ENCODE results near the gene HIVEP2. TPM values are rescaled to one million over a fixed set of nuclear protein-coding genes. Genes with fewer than 3 reads are reported as not detected.

HIVEP2 gene
- total and polyA plus RNA-seq, 2 of the 4 experiments (the other 2 are of a cell fraction) = 4.3 to 11.3 TPM

DNA sequence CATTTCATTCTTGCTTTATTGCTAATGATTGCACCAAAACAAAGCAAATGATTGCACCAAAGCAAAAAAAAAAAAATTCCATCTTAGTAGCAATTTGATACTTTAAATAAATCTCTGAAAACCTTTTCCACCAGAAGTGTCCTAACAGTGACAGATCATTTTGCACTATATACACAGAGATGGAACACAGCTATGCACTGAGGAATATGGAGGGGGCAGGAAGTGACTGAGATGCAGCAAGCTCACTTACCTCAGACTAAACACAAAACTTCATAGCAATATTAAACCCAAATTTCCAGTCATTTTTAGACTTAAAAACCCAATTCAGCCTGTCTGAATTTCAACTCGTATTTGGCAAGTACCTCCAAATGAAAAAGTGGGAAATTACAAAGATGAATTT lies 41.2 kb downstream of the HIVEP2 start:
- Histone ChIP-seq H2BK15ac (ENCODE audit: low read depth, low read length) (no peak overlapping the region), H3K27ac (ENCODE audit: insufficient read depth, low read length) (no peak overlapping the region), H3K14ac (replicated peaks; ENCODE audit: low read depth, low read length) (no peak overlapping the region), H3K56ac (ENCODE audit: extremely low read depth, insufficient read depth, low read length) (no peak overlapping the region), H4K8ac (ENCODE audit: low read depth in 2 of 2, low read length in 2 of 2) (no peak overlapping the region), H3K79me1 (ENCODE audit: low read depth in 1 of 2, low read length in 2 of 2) (peaks cover 25 to 45% of the 10 kb centered on the region in 2 experiments), H2AFZ (replicated peaks; ENCODE audit: low read length, poor library complexity) (no peak overlapping the region), H3K36me3 (ENCODE audit: control insufficient read depth, insufficient read depth, low read length) (no peaks in the 10 kb centered on the region), H3K27me3 (ENCODE audit: control insufficient read depth, insufficient read depth, low read length) (no peaks in the 10 kb centered on the region), H2AK5ac (ENCODE audit: low read depth, low read length) (no peak overlapping the region), H2BK5ac (ENCODE audit: low read depth, low read length, poor library complexity, severe bottlenecking) (peak overlapping the region; percentile 80), H2AK9ac (replicated peaks; ENCODE audit: low read depth, low read length, poor library complexity) (no peak overlapping the region), H3K4me1 (ENCODE audit: control insufficient read depth, insufficient read depth, low read length) (peaks cover 16% of the 10 kb centered on the region), H4K5ac (ENCODE audit: low read depth, low read length) (no peak overlapping the region), H4K91ac (ENCODE audit: insufficient read depth, low read depth, low read length) (no peak overlapping the region), H2BK120ac (ENCODE audit: low read depth, low read length) (no peak overlapping the region; the same call in 1 of the 2 replicates), H2BK20ac (ENCODE audit: low read depth, low read length) (no peak overlapping the region), H3K4me3 (ENCODE audit: insufficient read depth, low read depth, low read length) (no peak overlapping the region), H3K18ac (ENCODE audit: low read depth, low read length) (no peak overlapping the region), H3K23ac (ENCODE audit: low read depth, low read length) (no peak overlapping the region), H3K4me2 (ENCODE audit: low read depth, low read length) (peak overlapping the region; percentile 71; the same call in 1 of the 2 replicates), H3K9ac (ENCODE audit: low read depth, low read length) (no peak overlapping the region), H3K4ac (ENCODE audit: low read depth, low read length) (no peak overlapping the region), H4K20me1 (ENCODE audit: insufficient read depth, low read length) (peaks cover 9% of the 10 kb centered on the region; the same call in 1 of the 2 replicates), H3K9me3 (ENCODE audit: control insufficient read depth, insufficient read depth, low read length) (no peaks in the 10 kb centered on the region), H3K9me1 (ENCODE audit: insufficient read depth, low read length) (peaks cover 9% of the 10 kb centered on the region; the same call in 1 of the 2 replicates)
- CTCF ChIA-PET = interaction anchor here (0.6 kb wide), 1 partner anchor 187 kb away, joined by 3 read pairs; no protein-coding TSS in a partner anchor
- WGBS, 2 experiments (ENCODE audit: extremely low coverage in 2 of 2, insufficient read length in 1 of 2) = no CpG with 5 or more reads among the region's 1 CpG
- no peak for ATAC-seq (ENCODE audit: low read depth)
- in situ Hi-C loops (cut with MboI; ENCODE audit: low sequenced_read_pairs) = no loop called here
- dilution Hi-C loops (cut with HindIII; ENCODE audit: low sequenced_read_pairs, unreplicated experiment) = no loop called here
- intact Hi-C loops (cut with micrococcal nuclease) = loop anchor here (1.0 kb wide), 1 partner anchor 23 kb away; no protein-coding TSS in a partner anchor
- peak; percentile 66 for DNase-seq
- BruUV-seq (replicated peaks) = no TSS peak
- TF ChIP-seq, protein P1, sequence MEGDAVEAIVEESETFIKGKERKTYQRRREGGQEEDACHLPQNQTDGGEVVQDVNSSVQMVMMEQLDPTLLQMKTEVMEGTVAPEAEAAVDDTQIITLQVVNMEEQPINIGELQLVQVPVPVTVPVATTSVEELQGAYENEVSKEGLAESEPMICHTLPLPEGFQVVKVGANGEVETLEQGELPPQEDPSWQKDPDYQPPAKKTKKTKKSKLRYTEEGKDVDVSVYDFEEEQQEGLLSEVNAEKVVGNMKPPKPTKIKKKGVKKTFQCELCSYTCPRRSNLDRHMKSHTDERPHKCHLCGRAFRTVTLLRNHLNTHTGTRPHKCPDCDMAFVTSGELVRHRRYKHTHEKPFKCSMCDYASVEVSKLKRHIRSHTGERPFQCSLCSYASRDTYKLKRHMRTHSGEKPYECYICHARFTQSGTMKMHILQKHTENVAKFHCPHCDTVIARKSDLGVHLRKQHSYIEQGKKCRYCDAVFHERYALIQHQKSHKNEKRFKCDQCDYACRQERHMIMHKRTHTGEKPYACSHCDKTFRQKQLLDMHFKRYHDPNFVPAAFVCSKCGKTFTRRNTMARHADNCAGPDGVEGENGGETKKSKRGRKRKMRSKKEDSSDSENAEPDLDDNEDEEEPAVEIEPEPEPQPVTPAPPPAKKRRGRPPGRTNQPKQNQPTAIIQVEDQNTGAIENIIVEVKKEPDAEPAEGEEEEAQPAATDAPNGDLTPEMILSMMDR (conservative IDR thresholded peaks at IDR 0.05; ENCODE audit: low read depth, low read length) = no peak
- TF ChIP-seq BHLHE40 (IDR thresholded peaks at IDR 0.05; ENCODE audit: low read depth, low read length) (no peak), MAFK (IDR thresholded peaks at IDR 0.05; ENCODE audit: low read depth, low read length) (no peak), MAZ (IDR thresholded peaks at IDR 0.05; ENCODE audit: borderline replicate concordance, low read depth, low read length) (no peak), SMC3 (IDR thresholded peaks at IDR 0.05; ENCODE audit: low read depth, low read length) (no peak), FOS (IDR thresholded peaks at IDR 0.05; ENCODE audit: low read depth, low read length) (no peak), MXI1 (IDR thresholded peaks at IDR 0.05; ENCODE audit: borderline replicate concordance, low read depth, low read length) (no peak), POLR2A (IDR thresholded peaks at IDR 0.05; ENCODE audit: low read depth, low read length) (no peak), NFE2L2 (IDR thresholded peaks at IDR 0.05; ENCODE audit: low read depth, low read length) (no peak), RFX5 (IDR thresholded peaks at IDR 0.05; ENCODE audit: low read depth, low read length) (no peak), RAD21 (IDR thresholded peaks at IDR 0.05; ENCODE audit: low read length) (no peak), CEBPB (IDR thresholded peaks at IDR 0.05; ENCODE audit: low read depth, low read length) (no peak; the same call in 1 of the 2 replicates), RCOR1 (IDR thresholded peaks at IDR 0.05; ENCODE audit: insufficient replicate concordance, low read length) (no peak)
- TF ChIP-seq, protein P2, sequence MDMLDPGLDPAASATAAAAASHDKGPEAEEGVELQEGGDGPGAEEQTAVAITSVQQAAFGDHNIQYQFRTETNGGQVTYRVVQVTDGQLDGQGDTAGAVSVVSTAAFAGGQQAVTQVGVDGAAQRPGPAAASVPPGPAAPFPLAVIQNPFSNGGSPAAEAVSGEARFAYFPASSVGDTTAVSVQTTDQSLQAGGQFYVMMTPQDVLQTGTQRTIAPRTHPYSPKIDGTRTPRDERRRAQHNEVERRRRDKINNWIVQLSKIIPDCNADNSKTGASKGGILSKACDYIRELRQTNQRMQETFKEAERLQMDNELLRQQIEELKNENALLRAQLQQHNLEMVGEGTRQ (IDR thresholded peaks at IDR 0.05; ENCODE audit: low read depth, low read length) = no peak
- TF ChIP-seq, protein P3, sequence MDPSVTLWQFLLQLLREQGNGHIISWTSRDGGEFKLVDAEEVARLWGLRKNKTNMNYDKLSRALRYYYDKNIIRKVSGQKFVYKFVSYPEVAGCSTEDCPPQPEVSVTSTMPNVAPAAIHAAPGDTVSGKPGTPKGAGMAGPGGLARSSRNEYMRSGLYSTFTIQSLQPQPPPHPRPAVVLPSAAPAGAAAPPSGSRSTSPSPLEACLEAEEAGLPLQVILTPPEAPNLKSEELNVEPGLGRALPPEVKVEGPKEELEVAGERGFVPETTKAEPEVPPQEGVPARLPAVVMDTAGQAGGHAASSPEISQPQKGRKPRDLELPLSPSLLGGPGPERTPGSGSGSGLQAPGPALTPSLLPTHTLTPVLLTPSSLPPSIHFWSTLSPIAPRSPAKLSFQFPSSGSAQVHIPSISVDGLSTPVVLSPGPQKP (IDR thresholded peaks at IDR 0.05; ENCODE audit: borderline replicate concordance, low read depth, low read length) = no peak
- POLR2A ChIA-PET (ENCODE audit: unreplicated experiment) = interaction anchor here (0.6 kb wide), 1 partner anchor 696 kb away, joined by 17 read pairs; no protein-coding TSS in a partner anchor
